ENCODE data around the gene USP3.
"Not testable (repeated sequence)": the region's sequence is repeated elsewhere in the genome, so short reads cannot be mapped to it uniquely, and the experiment has no call there.

USP3 gene

DNA sequence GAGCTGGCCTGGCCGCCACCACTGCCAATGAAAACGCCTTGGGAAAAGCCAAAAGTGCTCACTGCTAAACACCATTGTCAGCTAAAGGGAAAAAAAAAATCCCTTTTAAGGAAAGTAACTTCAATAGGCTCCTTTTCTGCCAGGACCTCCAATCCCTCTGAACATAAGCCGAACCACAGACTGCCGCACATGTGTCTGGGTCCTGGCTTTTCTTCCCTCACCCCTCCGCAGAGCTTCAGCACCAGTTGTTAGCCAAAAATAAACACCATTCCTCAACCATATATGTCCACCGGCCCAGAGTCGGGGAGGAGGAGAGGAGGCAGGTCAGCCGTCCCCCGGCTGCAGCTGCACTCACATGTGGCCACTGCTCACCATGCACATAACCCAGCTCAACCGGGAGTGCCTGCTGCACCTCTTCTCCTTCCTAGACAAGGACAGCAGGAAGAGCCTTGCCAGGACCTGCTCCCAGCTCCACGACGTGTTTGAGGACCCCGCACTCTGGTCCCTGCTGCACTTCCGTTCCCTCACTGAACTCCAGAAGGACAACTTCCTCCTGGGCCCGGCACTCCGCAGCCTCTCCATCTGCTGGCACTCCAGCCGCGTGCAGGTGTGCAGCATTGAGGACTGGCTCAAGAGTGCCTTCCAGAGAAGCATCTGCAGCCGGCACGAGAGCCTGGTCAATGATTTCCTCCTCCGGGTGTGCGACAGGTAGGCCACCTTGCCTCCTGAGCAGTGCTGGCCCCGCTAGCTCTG, 92.8 kb downstream of the USP3 start, which contains the start of gene FBXL22:
FBXL22 (plus strand) TSS at position 350 of the 753 bp plus-strand sequence; CDS start at position 356, 6 bp downstream.
- no peak for DNase-seq

DNA sequence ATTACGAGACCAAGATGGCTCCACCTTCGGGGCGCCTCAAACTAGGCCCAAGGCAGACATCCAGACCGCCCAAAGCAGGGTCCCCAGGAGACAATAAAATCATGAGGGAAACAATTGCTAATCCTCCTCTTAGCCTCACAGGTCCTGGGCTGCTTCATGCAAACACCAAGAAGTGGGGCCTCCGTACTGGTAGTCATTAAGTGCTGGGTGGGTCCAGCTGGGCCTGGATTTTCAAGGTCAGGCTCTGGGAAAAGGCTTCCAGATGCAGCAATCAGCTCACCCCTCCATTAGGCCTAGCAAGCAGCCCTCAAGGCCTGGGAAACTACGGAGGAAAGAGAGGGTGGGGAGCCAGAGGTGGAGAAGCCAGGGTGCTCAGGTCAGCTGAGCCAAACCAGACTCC, 93.4 kb downstream of the USP3 start:
- no peak for DNase-seq

DNA sequence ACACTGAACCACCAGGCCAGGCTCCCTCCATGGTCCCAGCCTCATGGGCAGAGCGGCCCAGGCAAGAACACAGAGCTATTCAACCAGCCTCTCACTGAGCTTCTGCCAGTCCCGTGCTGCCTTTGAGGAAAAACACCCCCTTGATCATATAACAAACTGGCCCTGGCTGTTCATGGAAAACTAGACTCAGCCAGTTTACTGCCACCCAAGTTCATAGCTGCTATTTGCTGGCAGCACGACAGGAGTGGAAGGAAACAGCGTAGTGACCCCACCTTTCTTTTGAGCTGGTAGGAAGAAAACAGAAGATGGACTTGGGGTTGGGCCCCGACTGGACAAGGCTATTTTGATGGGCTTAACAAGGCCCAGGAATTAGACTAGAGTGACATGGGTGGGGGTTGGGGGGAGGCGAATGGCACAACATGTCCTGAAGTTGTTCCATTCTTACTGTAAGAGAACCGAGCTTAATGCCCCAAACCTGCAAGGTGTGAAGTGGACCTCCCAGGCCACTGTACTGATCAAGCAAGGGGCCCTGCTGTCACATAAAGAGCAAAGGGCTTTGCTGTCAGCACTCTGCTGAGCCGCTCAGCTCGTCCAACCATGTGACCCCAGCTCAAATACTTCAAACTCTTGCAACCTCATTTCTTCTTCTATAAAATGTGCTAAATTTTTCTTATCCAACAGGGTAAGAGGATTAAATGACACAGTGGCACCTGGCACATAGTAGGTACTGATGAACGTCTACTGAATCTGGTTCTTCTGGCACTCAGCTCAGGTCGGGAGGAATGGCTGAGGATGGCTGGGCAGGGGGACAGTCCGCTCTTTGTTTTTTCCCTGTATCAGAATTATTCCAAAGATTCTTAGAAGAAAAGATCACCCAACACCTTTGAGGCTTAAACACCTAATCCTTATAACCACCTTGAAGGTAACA, 94.3 kb downstream of the USP3 start:
- peak; percentile 28 for DNase-seq

DNA sequence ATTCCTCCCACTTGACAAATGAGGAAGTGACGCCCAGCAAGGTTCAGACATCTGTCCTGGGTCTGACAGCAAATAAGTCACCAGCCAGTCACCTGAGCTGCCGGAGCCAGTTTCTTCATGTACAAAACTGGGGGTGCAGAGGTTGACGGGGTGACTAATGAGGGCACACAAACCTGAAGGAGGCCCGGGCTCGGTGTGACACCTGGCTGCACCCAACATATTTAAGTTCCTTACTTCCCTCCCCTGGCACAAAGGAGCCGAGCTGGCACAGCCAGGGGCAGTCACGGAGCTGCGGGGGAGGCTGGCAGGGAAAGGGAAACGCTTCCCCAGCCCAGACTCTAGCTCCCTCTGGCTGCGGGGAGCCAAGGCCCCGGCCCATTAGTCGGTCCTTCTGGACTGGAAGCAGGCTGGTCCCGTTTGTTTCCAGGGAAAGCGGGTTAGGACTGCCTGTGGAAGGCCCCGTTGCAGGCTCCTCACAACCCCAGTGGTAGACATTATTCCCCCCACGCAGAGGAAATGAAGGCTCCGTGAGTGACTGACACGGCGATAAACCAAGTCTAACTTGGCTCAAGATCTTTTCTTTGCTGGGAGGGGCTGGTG, 95.1 kb downstream of the USP3 start:
- peak; percentile 71 for DNase-seq

DNA sequence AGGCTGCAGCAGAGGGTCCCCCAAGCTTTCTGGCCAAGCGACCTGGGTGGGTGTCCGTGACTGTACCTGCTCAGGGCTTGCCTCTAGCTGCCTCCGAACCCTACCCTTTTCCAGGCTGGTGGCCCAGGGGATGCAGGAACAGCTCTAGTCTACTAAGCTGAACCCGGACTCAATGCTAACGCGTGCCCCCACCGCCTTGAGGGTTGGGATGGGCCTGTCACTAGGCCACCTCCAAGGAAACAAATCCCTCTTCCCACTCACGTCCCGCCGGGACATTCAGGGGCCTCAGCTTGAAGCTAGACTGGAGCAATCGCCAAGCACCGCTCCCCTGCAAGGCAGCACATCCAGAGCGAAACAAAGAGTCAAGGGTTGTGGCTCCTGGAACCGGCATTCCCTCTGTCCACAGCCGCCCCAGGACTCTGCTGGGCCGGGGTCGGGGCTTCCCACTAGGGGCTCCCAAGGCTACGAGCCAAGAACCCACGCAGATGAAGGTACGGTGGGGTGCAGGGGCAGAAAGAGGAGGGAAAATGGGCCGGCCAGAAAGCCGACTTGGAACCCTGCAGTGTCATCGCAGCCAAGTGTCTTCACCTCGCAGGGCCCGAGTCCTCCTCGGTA, 95.7 kb downstream of the USP3 start:
- DNase-seq: peak; percentile 60

DNA sequence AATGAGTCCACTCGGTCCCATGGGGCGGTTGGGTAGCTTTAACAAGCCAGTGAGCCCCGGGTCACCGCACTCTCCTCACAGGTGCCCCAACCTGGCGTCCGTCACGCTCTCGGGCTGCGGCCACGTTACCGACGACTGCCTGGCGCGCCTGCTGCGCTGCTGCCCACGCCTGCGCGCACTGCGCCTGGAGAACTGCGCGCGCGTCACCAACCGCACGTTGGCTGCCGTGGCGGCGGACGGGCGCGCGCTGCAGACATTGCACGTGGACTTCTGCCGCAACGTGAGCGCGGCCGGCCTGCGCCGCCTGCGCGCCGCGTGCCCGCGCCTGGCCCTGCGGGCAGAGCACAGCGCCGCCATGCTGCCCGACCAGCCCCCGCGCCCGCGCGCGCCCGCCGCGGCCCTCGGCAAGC, 96.2 kb downstream of the USP3 start:
- DNase-seq: peak; percentile 96

DNA sequence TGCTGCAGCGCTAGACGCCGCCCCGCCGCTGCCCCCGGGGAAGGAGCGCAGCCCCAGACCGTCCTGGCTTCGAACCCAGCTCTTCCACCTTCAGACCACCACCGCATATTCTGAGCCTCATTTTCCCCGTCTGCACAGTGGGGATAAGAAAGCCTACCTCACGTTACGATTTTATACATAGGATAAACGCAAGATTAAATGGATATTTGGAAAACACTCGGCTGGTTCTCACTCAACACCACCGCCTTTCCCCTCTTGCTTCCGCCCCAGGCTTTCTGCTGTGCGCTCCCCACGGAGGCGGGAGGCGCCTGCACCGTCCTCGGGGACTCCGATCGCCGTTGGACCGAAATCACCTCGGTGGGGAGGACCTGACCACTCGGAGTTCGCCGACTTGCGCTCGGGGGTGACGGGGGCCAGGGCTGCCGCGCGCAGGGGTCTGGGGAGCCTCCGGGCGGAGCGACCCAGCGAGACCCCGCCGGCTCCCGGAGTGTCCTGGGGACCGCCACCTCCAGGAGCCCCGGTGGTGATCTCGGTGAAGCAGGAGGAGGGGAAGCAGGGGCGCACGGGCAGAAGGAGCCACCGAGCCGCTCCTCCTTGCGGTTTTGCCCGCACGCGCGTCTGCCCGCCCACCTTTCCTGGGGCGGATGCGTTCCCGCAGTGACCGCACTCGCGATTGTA, 96.8 kb downstream of the USP3 start:
- no peak for DNase-seq

DNA sequence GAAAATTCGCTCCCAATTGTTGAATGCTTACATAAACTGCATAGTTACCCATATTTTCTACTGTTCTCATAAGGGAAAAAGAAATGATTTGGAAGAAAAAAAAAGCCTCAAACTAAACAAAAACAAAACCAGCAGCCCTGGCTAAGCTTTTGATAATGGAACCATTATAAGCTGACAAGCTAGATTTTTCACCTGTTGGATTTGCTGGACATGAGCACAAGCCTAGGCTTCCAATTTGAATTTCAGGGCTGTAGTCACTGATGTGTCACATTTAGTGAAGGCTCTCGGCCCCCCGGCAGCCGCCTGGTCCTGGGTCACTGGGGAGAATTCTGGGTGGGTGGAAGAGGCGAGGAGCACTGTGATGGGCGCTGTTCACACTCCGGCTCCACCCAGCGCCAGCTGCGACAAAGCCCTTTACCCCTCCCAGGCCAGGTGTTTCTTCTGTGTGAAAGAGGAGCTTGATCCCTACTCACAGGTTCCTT, 97.4 kb downstream of the USP3 start:
- DNase-seq: peak; percentile 54

DNA sequence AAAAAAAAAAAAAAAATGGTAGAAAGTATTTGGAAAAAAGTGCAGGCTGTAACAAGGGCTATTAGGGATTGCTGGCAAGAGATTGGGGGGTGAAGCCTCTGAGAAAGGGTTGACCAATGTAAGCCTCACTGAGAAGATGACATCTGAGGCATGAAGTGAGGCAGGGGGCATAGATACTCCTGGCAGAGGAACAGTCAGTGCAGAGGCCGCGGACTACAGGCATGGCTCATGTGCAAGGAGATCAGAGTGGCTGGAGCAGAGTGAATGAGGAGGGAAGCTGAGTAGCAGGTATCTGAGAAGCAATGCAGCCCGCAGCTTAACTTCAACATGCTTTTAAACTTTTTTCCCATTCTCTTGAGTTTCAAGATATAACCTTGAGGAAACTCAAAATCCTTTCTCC, 98.2 kb downstream of the USP3 start:
- no peak for DNase-seq

DNA sequence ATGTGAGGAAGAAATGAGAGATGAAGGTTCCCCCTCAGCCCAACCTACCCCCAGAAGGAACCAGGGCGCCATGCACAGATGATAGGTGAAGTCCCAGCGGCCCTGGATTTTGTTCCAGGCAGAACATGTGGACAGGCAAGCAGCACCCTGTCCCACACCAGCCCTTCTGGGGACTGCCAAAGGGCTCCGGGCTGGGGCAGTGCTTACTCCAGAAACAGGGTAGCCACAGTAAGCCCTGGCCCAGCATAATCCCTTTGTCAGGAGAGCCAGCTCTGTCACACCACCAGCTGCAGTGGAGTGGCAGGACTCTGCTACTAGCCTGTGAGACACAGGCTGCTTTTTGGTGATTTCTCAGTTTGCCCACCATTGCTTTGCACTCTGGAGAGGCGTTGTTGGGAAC, 99.1 kb downstream of the USP3 start:
- no peak for DNase-seq

DNA sequence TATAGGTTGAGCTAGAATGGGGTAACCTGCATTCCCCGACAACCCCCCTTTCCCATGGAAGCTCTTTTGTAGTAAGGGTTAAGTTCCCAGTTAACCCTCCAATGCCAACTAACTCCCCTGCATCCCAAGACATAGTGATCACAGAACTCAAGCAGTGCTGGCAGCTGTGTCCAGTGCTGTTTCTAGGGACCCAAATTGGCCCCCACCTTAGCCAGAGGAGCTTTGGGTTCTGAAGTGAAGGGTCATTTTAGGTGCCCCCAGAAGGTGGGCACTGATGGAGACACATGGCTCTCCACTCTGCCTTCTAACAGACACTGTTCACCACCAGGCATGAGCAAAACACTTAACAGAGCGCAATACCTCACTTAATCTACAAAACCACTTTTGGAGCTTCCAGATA, 99.9 kb downstream of the USP3 start:
- no peak for DNase-seq

DNA sequence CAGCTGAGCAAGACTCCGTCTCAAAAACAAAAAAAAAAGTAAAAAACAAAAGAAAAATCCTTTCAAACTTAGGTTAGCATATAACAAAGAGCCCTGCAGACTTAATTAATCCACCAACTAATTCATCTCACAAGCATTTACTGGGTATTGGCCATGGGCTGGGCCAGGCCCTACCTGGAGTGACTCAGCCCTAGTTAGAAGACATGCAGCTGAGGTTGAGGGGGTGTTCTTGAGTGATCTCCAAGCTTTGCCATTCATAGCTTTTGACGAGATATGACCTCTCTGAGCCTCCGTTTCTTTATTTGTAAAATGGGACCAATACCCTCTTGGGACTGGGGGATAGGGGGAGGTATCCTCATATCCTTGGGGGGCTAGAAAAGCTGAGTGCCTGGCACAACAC, 100.6 kb downstream of the USP3 start:
- DNase-seq: no peak

DNA sequence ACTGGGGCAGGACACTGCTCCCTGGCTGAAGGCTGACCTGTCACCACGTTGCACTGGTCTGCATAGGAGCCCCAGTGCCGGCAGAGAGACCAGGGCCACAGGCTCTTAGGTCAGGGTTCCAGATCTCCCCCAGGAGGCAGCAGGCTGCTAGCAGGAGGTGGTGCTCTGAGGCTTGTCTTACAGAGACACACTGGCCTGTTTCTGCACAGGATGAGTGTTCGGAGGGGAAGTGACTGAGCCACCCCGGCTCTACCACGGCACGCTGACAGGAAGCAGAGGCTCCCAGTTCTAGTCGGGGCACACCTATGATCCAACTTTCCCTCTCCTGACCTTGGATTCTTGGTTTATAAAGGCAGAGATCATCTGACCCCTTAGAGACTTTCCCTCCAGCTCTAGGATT, 101.4 kb downstream of the USP3 start:
- peak; percentile 33 for DNase-seq

DNA sequence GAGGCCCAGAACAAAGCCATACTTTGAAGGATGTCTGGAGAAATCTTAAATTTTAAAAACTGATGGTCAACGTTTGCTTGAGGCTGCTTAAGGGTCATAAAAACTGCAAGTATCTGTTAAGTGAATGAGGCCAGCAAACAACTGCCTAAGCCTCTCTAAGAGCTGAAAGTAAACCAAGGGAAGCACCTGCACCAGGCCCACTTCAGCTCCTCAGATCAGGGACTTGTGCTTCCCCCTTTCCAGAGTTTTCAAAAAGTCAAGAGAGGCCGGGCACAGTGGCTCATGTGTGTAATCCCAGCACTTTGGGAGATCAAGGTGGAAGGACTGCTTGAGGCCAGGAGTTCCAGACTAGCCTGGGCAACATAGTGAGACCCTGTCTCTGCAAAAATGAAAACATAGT, 101.9 kb downstream of the USP3 start:
- DNase-seq: no peak

DNA sequence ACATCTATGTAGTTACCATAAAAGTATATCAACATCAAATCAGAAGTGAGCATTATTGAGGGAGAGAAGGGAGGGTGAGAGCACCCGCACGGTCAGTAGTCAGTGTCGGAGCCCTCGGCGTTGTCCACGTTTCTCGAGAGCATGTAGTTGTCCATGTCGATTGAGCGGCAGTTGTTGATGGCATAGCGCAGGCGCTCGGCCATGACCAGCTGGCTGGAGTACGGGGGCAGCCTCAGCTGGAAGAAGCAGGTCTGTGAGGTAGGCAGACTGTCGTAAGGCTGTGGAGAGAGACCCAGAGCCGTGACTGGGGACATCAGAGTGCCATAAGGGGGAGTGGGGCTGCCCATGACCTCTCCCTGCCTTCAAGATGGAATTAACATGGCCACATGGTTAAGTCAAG, 104.6 kb downstream of the USP3 start:
- DNase-seq: no peak

DNA sequence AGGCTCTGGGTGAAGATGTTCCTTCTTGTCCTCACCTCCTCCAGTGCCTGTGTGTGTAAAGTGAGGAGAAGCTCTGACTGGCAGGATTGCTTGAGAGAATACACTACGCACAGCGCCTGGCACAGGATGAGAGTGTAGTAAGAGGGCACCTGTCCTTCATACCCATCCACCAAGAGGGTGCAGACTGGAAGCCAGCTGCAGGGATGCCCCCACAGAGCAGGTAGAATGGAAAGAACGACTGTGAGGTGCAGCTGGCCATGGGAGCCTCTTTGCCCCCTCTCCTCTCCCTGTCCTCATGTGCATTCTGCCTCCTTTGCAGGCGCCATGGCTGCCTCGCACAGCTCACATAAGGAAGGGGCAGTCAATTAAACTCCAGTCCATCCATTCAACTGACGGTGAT, 105.1 kb downstream of the USP3 start:
- DNase-seq: no peak

DNA sequence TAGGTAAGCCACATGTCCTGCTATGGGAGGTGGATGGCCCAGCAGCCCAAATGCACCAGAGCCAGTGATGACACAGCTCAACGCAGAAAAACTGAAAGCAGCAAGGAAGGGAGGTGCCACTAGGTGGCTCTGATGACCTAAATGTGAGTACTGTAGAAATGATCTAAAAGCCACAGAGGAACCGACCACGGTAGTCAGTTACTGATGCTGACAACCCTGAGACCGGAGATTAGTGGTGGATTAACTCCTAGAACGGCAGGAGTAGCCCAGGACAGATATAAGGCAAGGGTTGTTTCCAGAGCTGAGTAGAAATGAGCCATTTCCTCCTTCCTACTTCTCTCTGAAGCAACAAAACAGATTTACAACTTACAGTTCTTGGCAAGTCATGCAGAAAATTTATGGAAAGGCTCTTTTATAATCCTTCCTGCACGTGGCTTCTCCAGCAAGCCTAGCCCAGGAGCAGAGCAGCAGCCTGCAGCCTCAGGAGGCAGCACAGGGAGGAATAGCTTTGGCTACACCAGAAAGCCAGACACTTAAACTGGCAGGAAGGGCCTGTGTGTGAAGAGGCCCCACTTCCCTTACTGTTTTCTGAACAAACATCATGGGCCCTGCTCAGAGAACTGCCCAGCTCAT, 105.9 kb downstream of the USP3 start:
- DNase-seq: peak; percentile 94

DNA sequence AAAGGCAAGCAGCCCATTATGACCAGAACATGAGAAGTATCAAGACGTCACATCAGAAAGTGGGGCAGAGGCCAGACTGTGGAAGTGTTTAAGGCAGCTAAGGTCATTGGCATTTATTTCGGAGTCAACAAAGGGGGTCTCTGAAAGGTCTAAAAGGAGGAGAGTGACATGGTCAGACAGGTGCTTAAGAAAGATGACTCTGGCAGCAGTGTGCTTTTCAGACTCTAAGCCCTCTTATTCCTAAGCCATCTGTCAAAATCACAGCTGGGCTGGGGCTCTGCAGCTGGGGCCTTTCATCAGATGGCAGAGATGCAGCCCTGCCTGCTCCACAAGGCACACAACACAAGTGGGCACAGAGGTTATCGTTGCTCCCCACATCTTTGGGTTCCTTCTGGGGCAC, 106.8 kb downstream of the USP3 start:
- DNase-seq: peak; percentile 25

DNA sequence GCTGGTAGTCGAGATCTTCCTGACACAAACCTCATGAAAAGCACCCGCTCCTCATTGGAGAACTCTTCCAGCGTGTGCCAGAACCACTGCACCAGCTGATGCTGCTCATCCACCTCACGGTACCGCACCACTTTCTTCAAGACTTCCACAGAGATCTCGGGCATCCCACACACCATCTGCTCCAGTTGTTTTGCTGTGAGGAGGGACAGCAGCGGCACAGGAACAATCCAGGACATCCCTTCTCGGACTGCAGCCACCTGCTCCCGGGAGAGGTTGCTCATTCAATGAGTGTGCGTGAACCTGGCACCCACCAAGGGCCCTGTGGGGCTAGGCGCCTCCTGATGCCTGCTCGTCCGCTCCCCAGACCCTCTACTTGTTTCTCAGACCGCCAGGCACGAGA, 107.9 kb downstream of the USP3 start:
- no peak for DNase-seq

DNA sequence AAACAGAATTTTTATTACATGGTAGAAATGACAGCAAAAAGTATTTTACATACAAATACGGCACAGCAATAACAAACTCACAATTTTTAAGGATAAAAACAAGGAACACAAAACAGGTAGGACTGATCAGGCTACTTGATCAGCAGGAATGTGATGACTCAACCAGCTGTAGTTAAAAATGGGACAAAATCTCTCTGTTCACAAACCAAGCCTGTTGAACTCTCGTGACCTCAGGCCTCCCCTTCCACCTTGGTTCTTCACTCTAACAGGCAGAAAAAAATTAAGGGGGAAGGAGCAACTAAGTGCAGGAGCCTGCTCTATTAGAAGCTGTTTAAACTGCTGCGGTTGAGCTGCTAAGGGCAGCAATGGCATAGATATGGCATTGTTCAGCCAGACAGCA, 111.5 kb downstream of the USP3 start:
- DNase-seq: no peak

DNA sequence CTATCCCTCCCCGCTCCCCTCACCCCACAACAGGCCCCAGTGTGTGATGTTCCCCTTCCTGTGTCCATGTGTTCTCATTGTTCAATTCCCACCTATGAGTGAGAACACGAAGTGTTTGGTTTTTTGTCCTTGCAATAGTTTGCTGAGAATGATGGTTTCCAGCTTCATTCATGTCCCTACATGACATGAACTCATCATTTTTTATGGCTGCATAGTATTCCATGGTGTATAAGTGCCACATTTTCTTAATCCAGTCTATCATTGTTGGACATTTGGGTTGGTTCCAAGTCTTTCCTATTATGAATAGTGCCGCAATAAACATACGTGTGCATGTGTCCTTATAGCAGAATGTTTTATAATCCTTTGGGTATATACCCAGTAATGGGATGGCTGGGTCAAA, 112.8 kb downstream of the USP3 start:
- not testable (repeated sequence) for DNase-seq

DNA sequence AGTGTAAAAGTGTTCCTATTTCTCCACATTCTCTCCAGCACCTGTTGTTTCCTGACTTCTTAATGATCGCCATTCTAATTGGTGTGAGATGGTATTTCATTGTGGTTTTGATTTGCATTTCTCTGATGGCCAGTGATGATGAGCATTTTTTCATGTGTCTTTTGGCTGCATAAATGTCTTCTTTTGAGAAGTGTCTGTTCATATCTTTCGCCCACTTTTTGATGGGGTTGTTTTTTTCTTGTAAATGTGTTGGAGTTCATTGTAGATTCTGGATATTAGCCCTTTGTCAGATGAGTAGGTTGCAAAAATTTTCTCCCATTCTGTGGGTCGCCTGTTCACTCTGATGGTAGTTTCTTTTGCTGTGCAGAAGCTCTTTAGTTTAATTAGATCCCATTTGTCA, 113.2 kb downstream of the USP3 start:
- DNase-seq: not testable (repeated sequence)
